Activated T-cell treated with anti-CD3 and anti-CD28 coated beads, Interleukin-2, amount 50 U/mL, for 4 hours (primary cell): Measurements from ENCODE around the gene LINGO4. TPM values are rescaled to one million over a fixed set of nuclear protein-coding genes. Genes with fewer than 3 reads are reported as not detected.

Experiments
- ATAC-seq, 2 donors: fragments of 200-7000 bp; cut with Tn5 transposase; one replicate each; pipeline ENCODE4 v1.10.0; 2021
- DNase-seq: peaks from one replicate; pipeline ENCODE4 v3.0.0-alpha.2; 2020
- H3K27me3 Mint-ChIP-seq: one replicate; pipeline ENCODE4 v1.8.0; 2021; ENCODE audit warnings: low read depth, mixed read lengths
- H3K36me3 Mint-ChIP-seq: one replicate; pipeline ENCODE4 v1.8.0; 2022; ENCODE audit warnings: mixed read lengths; ENCODE audit not compliant: insufficient read depth
- H3K4me1 Mint-ChIP-seq: one replicate; pipeline ENCODE4 v1.8.0; 2021; ENCODE audit warnings: low read depth, mixed read lengths
- H3K4me3 Mint-ChIP-seq: one replicate; pipeline ENCODE4 v1.8.0; 2021; ENCODE audit warnings: mild to moderate bottlenecking, moderate library complexity, mixed read lengths
- H3K9me3 Mint-ChIP-seq: one replicate; pipeline ENCODE4 v1.8.0; 2021; ENCODE audit warnings: mixed read lengths
- total RNA-seq, 3 donors: library from RNA; stranded (reverse); gene quantifications; one replicate each; pipeline ENCODE4 v1.2.1, GENCODE V29; 2021

LINGO4 gene
- total RNA-seq, 3 donors from 2014 or later: 0.08 to 0.16 (median 0.16) TPM

DNA sequence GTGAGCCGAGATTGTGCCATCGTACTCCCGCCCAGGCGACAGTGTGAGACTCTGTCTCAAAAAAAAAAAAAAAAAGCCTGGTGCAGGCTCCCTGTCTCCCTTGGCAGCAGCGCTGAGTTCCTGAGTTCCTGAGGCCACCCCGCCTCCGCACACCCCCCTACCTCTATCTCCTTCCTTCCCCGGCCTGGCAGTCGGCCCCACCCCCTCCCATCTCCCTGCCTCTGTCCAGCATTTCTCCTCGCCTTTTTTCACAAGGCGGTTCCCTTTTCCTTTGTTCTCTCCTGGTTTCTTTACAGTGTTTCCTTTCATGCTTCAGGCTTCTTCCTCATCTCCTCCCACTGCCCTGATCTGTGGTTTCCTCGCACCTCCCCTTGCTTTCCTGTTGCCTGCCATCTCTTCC, 23.7 kb upstream of the LINGO4 start:
- no peaks in the 10 kb centered on the region for H3K36me3 Mint-ChIP-seq
- H3K4me1 Mint-ChIP-seq: peaks cover 80% of the 10 kb centered on the region
- H3K9me3 Mint-ChIP-seq: no peaks in the 10 kb centered on the region
- no peaks in the 10 kb centered on the region for H3K27me3 Mint-ChIP-seq
- no peak for DNase-seq
- peak overlapping the region; percentile 20 for H3K4me3 Mint-ChIP-seq
- ATAC-seq: no peak

DNA sequence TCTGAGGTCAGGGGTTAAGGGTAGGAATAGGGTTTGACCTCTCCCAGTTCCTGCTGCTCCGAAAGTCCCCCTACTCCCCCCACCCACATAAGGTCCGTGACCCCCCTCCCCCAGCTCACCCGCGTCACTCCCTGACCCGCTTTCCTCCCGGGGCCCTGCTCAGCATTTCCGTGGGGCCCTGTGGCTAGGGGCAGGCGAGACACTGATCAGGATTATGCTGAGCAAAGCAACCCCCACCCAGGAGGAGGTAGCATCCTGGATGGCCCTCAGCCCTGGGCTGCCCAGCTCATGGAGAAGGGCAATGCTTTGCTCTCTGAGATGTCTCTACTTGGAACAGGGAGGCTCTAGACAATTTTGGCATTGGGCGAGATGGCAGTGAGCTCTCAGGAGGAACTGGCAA, 22.6 kb upstream of the LINGO4 start:
- H3K27me3 Mint-ChIP-seq: no peaks in the 10 kb centered on the region
- no peak for ATAC-seq
- H3K36me3 Mint-ChIP-seq: no peaks in the 10 kb centered on the region
- no peaks in the 10 kb centered on the region for H3K9me3 Mint-ChIP-seq
- H3K4me1 Mint-ChIP-seq: peaks cover 77% of the 10 kb centered on the region
- peak overlapping the region; percentile 38 for H3K4me3 Mint-ChIP-seq
- no peak for DNase-seq

DNA sequence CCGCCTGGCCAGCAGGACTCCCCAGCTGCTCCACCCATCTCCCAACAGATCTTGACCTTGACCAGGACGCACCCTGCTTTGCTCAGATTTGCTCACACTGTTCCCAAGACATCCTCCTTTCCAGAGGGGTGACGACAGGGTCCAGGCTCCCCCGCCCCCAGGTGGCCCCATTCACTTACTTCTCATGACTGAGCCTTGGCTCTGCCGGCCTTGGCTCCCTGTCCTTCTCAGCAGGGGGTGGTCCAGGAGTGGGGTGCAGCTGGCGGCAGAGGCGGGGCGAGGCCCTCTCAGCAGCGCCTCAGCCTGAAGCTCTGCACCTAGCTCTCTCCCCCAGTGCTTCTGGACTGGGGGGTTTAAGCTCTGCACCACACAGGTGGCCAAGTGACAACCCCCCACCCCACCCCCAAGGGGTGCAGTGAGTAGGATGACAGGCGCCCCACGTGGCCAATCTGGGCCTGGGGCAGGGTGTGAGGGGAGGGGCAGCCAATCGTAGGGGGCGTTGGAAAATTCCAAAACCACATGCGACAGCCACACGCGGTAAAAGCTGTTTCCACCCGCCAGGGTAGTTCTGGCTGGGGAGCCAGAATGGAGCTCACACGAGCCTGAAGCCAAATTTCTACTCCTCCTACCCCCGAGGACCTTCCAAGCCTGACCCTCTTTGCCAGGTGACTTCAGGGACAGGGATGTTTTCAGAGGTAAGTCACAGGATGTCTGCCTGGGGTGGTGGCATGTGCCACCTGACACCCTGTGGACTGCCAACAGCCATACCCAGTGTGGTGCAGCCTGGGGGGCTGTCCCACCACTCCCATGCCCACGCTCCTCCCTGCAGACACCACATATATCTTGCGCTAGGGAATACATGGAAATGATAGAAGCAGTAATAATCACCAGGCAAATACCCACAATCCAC, 20.8 kb upstream of the LINGO4 start:
- peak; percentile 51 for DNase-seq
- no peaks in the 10 kb centered on the region for H3K27me3 Mint-ChIP-seq

GRCh38 chr1:151825204-151825603, 20.0 kb upstream of the LINGO4 start:
- peaks cover 82% of the 10 kb centered on the region for H3K4me1 Mint-ChIP-seq
- H3K27me3 Mint-ChIP-seq: no peaks in the 10 kb centered on the region
- no peak for DNase-seq

More for the DNA sequence above, 20.8 kb upstream of the LINGO4 start:
- ATAC-seq: no peak
- H3K36me3 Mint-ChIP-seq: no peaks in the 10 kb centered on the region
- H3K4me1 Mint-ChIP-seq: peaks cover 80% of the 10 kb centered on the region
- peak overlapping the region; percentile 80 for H3K4me3 Mint-ChIP-seq
- no peaks in the 10 kb centered on the region for H3K9me3 Mint-ChIP-seq

GRCh38 chr1:151823175-151823574, 18.0 kb upstream of the LINGO4 start:
- peaks cover 69% of the 10 kb centered on the region for H3K4me1 Mint-ChIP-seq
- H3K36me3 Mint-ChIP-seq: no peaks in the 10 kb centered on the region
- no peaks in the 10 kb centered on the region for H3K27me3 Mint-ChIP-seq
- H3K9me3 Mint-ChIP-seq: no peaks in the 10 kb centered on the region
- peak overlapping the region; percentile 80 for H3K4me3 Mint-ChIP-seq
- ATAC-seq: no peak
- no peak for DNase-seq

More at GRCh38 chr1:151825204-151825603, 20.0 kb upstream of the LINGO4 start:
- H3K36me3 Mint-ChIP-seq: no peaks in the 10 kb centered on the region
- no peak for ATAC-seq
- H3K4me3 Mint-ChIP-seq: peak overlapping the region; percentile 80
- no peaks in the 10 kb centered on the region for H3K9me3 Mint-ChIP-seq

- Mint-ChIP-seq H3K36me3 (no peaks in the 10 kb centered on the region), H3K27me3 (no peaks in the 10 kb centered on the region), H3K4me3 (peak overlapping the region; percentile 80), H3K9me3 (no peaks in the 10 kb centered on the region), H3K4me1 (peaks cover 69% of the 10 kb centered on the region)
- ATAC-seq (peak; percentile 44 to 48), DNase-seq (peak; percentile 60)
These were observed 17.2 kb upstream of the LINGO4 start for GRCh38 chr1:151822404-151822803.

GRCh38 chr1:151820940-151821339, 15.7 kb upstream of the LINGO4 start:
- Mint-ChIP-seq H3K4me3 (no peak overlapping the region), H3K4me1 (peaks cover 68% of the 10 kb centered on the region), H3K27me3 (no peaks in the 10 kb centered on the region), H3K9me3 (no peaks in the 10 kb centered on the region), H3K36me3 (no peaks in the 10 kb centered on the region)
- no peak for DNase-seq
- peak; percentile 15 to 38 for ATAC-seq

DNA sequence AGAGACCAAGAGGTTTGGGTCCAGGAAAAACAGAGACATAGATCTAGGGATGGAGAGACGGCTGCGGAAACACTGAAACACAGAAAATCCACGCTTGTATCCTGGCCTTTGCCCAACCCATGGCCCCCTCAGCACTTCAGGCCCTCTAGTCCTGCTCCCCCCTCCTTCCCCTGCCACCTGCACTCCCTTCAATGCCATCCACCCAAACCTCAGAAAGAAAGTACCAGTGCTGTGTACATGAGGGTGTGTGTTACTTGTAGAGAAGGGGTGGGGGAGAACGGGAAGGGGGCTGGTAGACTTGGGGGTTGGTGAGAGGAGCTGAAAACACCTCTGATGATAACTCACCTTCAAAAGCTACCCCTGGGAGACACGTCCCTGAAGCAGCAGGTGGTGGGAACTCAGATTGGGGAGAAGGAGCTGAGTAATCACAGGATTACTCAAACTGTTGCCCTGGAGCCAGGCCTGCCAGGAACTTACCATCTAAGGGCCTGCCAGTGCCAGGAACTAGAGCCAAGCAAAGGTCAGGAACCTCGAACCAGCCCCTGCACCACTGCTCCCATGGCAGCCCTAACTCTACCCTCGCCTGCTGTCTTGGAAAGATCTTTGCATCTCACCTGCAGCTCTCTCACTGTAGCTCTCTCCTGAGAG, 14.9 kb upstream of the LINGO4 start:
- Mint-ChIP-seq H3K4me1 (peaks cover 70% of the 10 kb centered on the region), H3K4me3 (no peak overlapping the region), H3K36me3 (no peaks in the 10 kb centered on the region), H3K9me3 (no peaks in the 10 kb centered on the region), H3K27me3 (no peaks in the 10 kb centered on the region)
- ATAC-seq (peak in 1 of 2 donors; percentile 15), DNase-seq (no peak)

DNA sequence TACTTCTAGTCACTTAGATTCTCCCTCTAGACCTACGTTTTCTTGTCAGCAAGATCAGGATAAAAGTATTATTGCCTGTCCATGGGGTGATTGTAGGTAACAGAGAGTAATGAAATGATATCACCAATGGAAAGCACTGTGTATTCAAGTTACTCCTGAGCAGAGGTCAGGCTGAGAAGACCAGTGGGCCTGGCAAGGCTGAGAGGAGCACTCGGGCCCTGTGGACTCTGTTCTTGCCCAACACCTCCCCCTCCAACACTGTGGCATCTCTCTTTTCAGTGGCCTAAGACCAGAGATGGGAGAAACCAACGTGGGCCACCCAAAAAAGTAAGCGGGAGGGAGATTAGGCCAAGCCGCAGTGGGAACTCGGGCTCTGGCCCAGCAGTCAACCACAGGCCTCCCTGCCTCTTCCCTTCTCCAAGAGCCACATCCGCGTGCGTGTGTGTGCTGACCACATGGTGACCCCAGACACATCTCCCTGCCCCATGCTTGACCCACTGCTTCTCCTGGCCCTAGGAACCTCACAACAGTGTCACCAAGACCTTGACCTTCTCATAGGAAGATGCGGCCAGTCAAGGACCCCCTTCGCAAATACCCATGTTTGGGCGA, 14.1 kb upstream of the LINGO4 start:
- Mint-ChIP-seq H3K4me1 (peaks cover 73% of the 10 kb centered on the region), H3K4me3 (no peak overlapping the region), H3K36me3 (no peaks in the 10 kb centered on the region), H3K9me3 (no peaks in the 10 kb centered on the region), H3K27me3 (no peaks in the 10 kb centered on the region)
- ATAC-seq: no peak
- DNase-seq: no peak

GRCh38 chr1:151817353-151817730, 12.1 kb upstream of the LINGO4 start:
- Mint-ChIP-seq H3K36me3 (no peaks in the 10 kb centered on the region), H3K27me3 (no peaks in the 10 kb centered on the region), H3K4me1 (peaks cover 73% of the 10 kb centered on the region), H3K9me3 (no peaks in the 10 kb centered on the region), H3K4me3 (no peak overlapping the region)
- ATAC-seq: no peak
- no peak for DNase-seq

- ATAC-seq (no peak), DNase-seq (no peak)
- no peaks in the 10 kb centered on the region for H3K36me3 Mint-ChIP-seq
- H3K4me3 Mint-ChIP-seq: no peak overlapping the region
- no peaks in the 10 kb centered on the region for H3K9me3 Mint-ChIP-seq
- no peaks in the 10 kb centered on the region for H3K27me3 Mint-ChIP-seq
- H3K4me1 Mint-ChIP-seq: peaks cover 69% of the 10 kb centered on the region
These were observed 11.5 kb upstream of the LINGO4 start for GRCh38 chr1:151816548-151817352.

DNA sequence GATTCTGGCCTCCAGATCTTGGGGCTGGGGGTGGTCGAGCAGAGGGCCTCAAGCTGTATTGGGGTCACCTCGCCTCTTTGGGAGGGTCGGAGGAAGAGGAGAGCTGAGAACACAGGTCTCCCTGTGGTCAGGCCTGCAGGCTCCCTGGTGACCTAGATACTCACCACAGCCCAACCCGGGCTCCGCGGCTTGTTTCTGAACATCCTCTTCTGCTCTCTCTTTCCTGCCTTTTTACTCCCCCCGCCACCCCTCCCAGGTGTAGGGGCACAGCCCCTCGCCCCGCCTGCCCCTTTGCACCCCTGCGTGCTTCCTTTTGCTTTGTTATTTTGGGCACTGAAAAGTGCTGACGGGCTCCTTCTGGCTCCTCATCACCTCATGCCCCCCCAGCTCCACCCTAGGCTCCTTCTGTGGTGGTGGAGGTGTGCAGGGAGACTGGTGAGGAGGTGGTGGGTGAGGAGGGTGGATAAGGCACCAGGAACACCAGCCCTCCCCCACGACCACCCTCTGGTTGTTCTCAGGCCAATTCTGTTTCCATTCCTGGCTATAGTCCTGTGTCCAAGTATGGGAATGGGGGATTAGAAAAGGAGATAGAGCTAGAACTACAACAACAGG, 10.6 kb upstream of the LINGO4 start:
- Mint-ChIP-seq H3K27me3 (no peaks in the 10 kb centered on the region), H3K4me1 (peaks cover 59% of the 10 kb centered on the region), H3K36me3 (no peaks in the 10 kb centered on the region), H3K4me3 (peak overlapping the region; percentile 11), H3K9me3 (no peaks in the 10 kb centered on the region)
- DNase-seq: no peak
- ATAC-seq: peak; percentile 42 to 45

DNA sequence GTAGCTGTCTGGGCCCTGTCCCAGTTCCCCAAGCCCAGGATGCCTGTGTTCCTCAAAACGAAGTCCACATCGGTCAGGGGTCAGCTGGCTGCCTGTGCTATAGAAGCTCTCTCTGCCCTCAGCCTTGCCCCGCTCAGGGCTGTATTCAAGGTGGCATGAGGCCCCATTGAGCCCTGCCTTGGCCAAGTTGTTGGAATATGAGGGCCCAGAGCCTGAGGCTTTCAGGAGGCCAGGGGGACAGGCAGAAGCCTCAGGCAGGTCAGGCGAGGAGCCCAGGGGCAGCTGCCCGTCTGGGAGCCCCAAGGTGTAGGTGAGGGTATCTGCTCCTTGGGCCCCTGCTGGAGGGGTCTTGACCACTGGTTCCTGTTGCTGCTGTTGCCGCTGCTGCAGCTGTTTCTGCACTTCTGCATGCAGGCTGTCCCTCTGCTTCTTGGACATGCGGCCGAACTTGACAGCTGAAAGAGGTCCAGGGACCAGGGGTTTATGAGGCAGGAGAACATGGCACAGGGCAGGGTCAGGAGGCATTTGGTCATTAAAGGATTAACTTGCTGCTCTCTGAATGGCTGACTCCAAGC, 9.8 kb upstream of the LINGO4 start:
- Mint-ChIP-seq H3K27me3 (no peaks in the 10 kb centered on the region), H3K36me3 (no peaks in the 10 kb centered on the region), H3K9me3 (no peaks in the 10 kb centered on the region), H3K4me3 (no peak overlapping the region), H3K4me1 (peaks cover 52% of the 10 kb centered on the region)
- no peak for DNase-seq
- no peak for ATAC-seq
